Right lobe of liver (tissue), 4 donors: ENCODE measurements around the gene FBRSL1.

Experiments
- CTCF ChIP-seq, 4 donors: fragments of 200-600 bp in 3 of 4; fragments of 450-650 bp in 1 of 4; IDR thresholded peaks; one replicate each; pipeline versions ENCODE4 v1.5.1 to v1.8.0; 2016 to 2022; ENCODE audit warnings: antibody characterized with exemption in 4 of 4, mild to moderate bottlenecking in 2 of 4
- POLR2A ChIP-seq: fragments of 450-650 bp; IDR thresholded peaks from one replicate; pipeline ENCODE4 v1.6.1; 2017; ENCODE audit warnings: antibody characterized with exemption, mild to moderate bottlenecking
- donor health status: DM: no; HTN: no; CAD: no.
- donor health status: DM: no; HTN: no; CAD: no.
- donor health status: DM: no; HTN: yes; CAD: no.

DNA sequence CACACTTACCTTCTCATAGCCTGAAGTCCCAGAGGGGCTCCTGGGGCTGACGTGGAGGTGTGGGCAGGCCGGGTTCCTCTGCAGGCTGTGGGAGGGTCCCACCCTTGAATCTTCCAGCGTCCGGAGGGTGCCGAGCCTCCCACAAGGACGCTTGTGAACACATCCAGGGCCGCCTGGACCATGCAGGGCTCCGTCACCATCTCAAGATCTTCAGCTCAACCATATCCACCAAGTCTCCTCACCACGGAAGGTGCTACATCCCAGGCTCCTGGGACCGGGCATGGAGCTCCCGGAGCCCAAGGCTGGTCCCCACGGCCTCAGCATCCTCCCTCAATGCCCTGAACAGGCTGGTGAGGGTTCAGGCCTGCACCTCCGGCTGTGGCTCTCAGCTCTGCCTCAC is 10.7 kb upstream of the FBRSL1 start:
- TF ChIP-seq CTCF (IDR thresholded peaks at IDR 0.05) (no peak), POLR2A (no peak)
